LNCaP clone FGC (cell line): ENCODE results near the gene CZIB.

Source experiments
- DNase-seq: peaks from one replicate; pipeline ENCODE4 v3.0.0-alpha.2; 2011; ENCODE audit warnings: low read depth
- H3K4me3 ChIP-seq: 2 replicates; pipeline ENCODE4 v1.5.1; 2011; ENCODE audit warnings: mild to moderate bottlenecking, low read depth, low read length, control low read depth
- CTCF ChIP-seq: IDR thresholded peaks from 2 replicates; pipeline ENCODE4 v1.5.1; 2012; ENCODE audit warnings: mild to moderate bottlenecking; ENCODE audit not compliant: control insufficient read depth, insufficient read depth; ENCODE audit errors: extremely low read depth

The CZIB gene

GRCh38 chr1:53254011-53254640 is 33.7 kb upstream of the CZIB start:
- DNase-seq: no peak
- TF ChIP-seq CTCF: no peak
- no peak overlapping the region for H3K4me3 ChIP-seq

GRCh38 chr1:53250325-53250724 is 29.9 kb upstream of the CZIB start:
- H3K4me3 ChIP-seq: no peak overlapping the region
- no peak for TF ChIP-seq CTCF
- DNase-seq: no peak

GRCh38 chr1:53249706-53250105 is 29.3 kb upstream of the CZIB start:
- DNase-seq: no peak
- TF ChIP-seq CTCF: no peak
- no peak overlapping the region for H3K4me3 ChIP-seq

GRCh38 chr1:53246261-53247134 is 26.1 kb upstream of the CZIB start:
- no peak for DNase-seq
- no peak for TF ChIP-seq CTCF
- H3K4me3 ChIP-seq: no peak overlapping the region

- no peak for TF ChIP-seq CTCF
- H3K4me3 ChIP-seq: no peak overlapping the region
- no peak for DNase-seq
These were observed 23.7 kb upstream of the CZIB start for GRCh38 chr1:53244141-53244540.

- TF ChIP-seq CTCF: no peak
- no peak overlapping the region for H3K4me3 ChIP-seq
- DNase-seq: no peak
These were observed 21.9 kb upstream of the CZIB start for GRCh38 chr1:53242381-53242780.

- H3K4me3 ChIP-seq: no peak overlapping the region
- no peak for DNase-seq
- no peak for TF ChIP-seq CTCF
These were observed 21.4 kb upstream of the CZIB start for GRCh38 chr1:53241828-53242227.
